Placental pericyte (primary cell): ENCODE data around the gene HAGH. TPM values are rescaled to one million over a fixed set of nuclear protein-coding genes. Genes with fewer than 3 reads are reported as not detected.

Experiments
- total RNA-seq: library from RNA; depleted of rRNA; stranded (reverse); fragments of >200 nt; gene quantifications from 2 replicates; pipeline ENCODE4 v1.2.3, GENCODE V29; 2012

HAGH gene
- total RNA-seq = 28.1 and 56.2 TPM in 2 replicates

DNA sequence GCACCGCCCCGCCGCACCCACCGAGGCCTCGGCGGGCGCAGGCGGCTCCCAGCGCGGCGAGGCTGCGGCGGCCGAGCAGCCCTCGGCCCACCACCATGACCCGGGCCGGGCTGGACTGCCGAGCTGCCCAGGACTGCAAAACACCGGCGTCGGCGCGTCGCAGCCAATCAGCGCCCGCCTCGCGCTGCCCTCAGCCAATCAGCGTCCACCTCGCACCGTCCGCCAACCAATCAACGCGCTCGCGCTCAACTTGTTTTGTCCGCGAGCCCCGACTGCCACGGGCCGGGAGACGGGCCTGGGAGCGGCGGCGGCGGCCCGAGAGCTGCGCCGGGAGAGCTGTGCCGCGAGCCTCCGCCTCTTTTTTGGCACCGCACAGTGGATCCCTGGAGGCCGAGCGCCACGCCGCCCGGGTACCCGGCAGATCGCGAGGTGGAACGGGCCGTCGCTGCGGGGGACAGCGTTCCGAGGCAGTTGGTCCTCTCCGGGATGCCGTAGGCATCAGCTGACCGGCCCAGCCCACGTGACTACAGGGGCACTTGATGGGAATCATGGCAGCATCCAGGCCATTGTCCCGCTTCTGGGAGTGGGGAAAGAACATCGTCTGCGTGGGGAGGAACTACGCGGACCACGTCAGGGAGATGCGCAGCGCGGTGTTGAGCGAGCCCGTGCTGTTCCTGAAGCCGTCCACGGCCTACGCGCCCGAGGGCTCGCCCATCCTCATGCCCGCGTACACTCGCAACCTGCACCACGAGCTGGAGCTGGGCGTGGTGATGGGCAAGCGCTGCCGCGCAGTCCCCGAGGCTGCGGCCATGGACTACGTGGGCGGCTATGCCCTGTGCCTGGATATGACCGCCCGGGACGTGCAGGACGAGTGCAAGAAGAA lies at the start of gene HAGH, which contains the start of gene FAHD1:
Gene HAGH (minus strand): TSS at position 135 of the 883 bp plus-strand sequence. CDS start 38 bp downstream, at position 97.
Gene FAHD1 (plus strand): TSS at position 516 of the 883 bp plus-strand sequence. CDS start 33 bp downstream, at position 549.

GRCh38 chr16:1871974-1872635 lies 45.5 kb upstream of the HAGH start, which contains the start of gene MEIOB:
TSS of gene MEIOB (minus strand) at chr16:1872164. CDS start at chr16:1868175, 3,989 bp downstream.

GRCh38 chr16:1793578-1794220 lies 32.9 kb downstream of the HAGH start, which contains the start of gene IGFALS:
TSS of gene IGFALS (minus strand) at chr16:1793705. CDS start at chr16:1793652, 53 bp downstream.

DNA sequence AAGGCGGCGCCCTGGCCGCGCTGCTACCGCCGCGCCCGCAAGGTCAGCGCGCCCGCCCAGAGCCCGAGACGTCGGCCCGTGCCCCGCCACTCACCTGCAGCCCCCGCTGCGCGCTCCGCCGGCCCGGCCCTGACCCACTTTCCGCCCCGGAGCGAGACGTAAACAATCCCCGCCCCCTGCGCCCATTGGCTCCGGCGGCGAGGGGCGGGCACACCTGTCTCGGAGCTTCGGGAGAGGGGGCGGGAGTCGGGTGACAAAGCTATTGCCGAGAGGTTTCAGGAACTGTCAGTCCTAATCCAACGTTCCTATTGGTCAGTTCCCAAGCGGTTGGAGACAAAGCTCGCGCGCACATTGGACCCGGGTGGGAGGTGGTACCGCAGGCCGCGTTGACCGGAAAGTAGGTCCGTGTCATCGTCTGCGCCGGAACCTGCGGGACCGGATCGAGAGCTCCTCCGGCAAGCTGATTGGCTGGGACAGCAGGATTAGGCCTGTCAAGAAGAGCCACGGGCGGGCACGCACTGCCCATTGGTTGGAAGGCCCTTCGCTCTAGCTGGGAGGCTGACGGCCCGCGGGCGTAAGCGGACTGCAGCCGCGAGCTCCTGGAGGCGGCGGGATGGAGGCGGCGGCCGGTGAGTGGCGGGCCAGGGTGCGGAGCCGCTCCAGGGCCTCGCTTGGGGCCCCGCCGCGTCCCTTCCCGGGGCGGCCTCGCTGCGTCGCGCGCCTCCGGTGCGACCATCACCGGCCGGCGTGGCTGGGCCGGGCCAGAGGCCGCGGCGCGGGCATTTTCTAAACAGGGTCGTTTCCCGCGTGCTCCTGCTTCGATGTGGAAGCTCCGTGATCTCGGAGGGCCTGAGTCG lies 44.0 kb downstream of the HAGH start, which contains the start of the genes NUBP2 and SPSB3:
Gene NUBP2 (plus strand): TSS at position 553 of the 857 bp plus-strand sequence. CDS start 61 bp downstream, at position 614.
Gene SPSB3 (minus strand): TSS at position 164 of the 857 bp plus-strand sequence. CDS start 1,088 bp downstream, outside the sequence.

DNA sequence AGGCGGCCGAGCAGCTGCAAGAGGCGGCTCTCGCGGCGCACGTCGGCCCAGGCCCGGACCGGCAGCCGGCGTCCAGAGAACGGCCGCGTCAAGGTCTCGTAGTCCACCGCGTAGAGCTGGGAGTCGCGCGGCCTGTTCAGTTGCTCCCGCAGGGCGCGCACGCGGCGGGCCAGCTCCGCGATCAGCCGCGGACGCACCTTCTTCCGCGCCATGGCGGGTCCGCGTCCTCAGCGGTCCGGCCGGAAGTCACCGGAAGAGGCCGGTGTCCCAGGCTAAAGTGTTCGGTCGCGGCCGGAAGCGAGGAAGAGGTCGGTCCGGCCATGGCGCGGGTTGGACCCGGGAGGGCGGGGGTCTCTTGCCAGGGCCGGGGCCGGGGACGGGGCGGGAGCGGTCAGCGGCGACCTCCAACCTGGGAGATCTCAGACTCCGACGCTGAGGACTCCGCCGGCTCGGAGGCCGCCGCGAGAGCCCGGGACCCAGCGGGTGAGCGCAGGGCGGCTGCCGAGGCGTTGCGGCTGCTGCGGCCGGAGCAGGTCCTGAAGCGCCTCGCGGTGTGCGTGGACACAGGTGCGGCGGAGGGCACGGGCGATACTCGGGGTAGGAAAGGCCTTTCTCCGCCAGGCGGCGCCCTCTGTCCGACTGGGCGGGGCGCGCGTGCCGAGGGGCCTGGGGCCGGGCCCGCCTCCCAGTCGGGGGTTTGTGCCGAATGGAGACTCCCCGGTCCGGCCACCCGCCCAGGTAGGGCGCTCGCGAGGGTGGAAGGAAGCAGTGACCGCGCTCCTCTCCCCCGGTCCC lies 53.5 kb downstream of the HAGH start, which contains the start of gene MRPS34:
Gene MRPS34 (minus strand): TSS at position 227 of the 795 bp plus-strand sequence. CDS start 15 bp downstream, at position 212.

DNA sequence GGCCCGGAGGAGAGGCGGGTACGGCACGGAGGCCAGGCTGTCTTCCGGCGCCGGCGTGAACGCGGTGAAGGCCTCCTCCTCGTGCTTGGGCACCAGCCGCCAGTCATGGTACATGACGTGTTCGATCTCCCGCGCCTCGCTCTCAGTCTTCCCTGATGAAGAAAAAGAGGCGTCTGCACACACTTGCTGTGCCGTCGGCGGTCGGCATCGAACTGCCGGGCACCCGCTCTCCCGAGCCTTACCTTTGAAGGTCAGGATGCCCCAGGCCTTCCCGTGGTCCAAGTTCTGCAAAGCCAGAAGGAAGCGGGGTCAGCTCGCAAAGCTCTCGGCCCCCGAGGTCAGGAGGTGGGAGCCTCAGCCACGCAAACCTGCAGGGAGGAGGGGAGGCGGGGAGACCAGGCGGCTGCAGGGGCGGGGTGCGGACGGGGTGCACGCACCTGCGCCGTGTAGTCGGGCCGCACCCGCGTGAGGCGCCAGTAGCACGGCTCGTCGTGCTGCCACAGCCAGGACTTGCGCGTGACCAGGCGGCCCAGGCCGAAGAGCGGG lies 54.2 kb downstream of the HAGH start, which contains the start of gene EME2:
Gene EME2 (plus strand): TSS at position 449 of the 546 bp plus-strand sequence. CDS start 418 bp downstream, outside the sequence.

GRCh38 chr16:1771188-1771863 lies 55.3 kb downstream of the HAGH start, which contains the start of gene NME3:
TSS of gene NME3 (minus strand) at chr16:1771543. CDS start at chr16:1771534, 9 bp downstream.

Other genes with a start within 250 kb of the HAGH start
- gene IFT140, start 214.8 kb downstream of the HAGH start, total RNA-seq = 22.8 and 25.2 TPM in 2 replicates
- 9.8 and 16.0 TPM in 2 replicates for gene CRAMP1, start 214.5 kb downstream of the HAGH start, total RNA-seq
- gene JPT2, start 148.5 kb downstream of the HAGH start, total RNA-seq = 25.6 and 84.6 TPM in 2 replicates
- 38.7 and 65.4 TPM in 2 replicates for gene MAPK8IP3, start 120.6 kb downstream of the HAGH start, total RNA-seq
- 24.5 and 42.1 TPM in 2 replicates for gene NME3, start 55.3 kb downstream of the HAGH start, total RNA-seq
- 10.3 and 14.5 TPM in 2 replicates for gene EME2, start 54.0 kb downstream of the HAGH start, total RNA-seq
- 57.6 and 82.5 TPM in 2 replicates for gene MRPS34, start 53.7 kb downstream of the HAGH start, total RNA-seq
- gene SPSB3, start 44.3 kb downstream of the HAGH start, total RNA-seq = 32.2 and 38.1 TPM in 2 replicates
- 78.1 and 96.1 TPM in 2 replicates for gene NUBP2, start 43.9 kb downstream of the HAGH start, total RNA-seq
- gene IGFALS, start 33.1 kb downstream of the HAGH start, total RNA-seq = under 0.01 TPM in 2 replicates
- gene FAHD1, start 381 bp upstream of the HAGH start, total RNA-seq = 66.3 and 77.3 TPM in 2 replicates
- gene MEIOB, start 45.3 kb upstream of the HAGH start, total RNA-seq = not detected in 2 replicates
- not detected in 2 replicates for gene HS3ST6, start 91.6 kb upstream of the HAGH start, total RNA-seq
- gene MSRB1, start 116.4 kb upstream of the HAGH start, total RNA-seq = 13.3 and 15.3 TPM in 2 replicates
- not detected in 2 replicates for gene RPL3L, start 127.9 kb upstream of the HAGH start, total RNA-seq
- gene NDUFB10, start 132.7 kb upstream of the HAGH start, total RNA-seq = 103 and 191 TPM in 2 replicates
- gene RPS2, start 138.0 kb upstream of the HAGH start, total RNA-seq = 1,155 and 3,788 TPM in 2 replicates
- 0.43 TPM in 1 of 2 replicates, not detected in the other for gene RNF151, start 140.0 kb upstream of the HAGH start, total RNA-seq
- 49.8 and 57.6 TPM in 2 replicates for gene TBL3, start 145.2 kb upstream of the HAGH start, total RNA-seq
- 0.44 TPM in 1 of 2 replicates, not detected in the other for gene NOXO1, start 154.6 kb upstream of the HAGH start, total RNA-seq
- 14.6 and 15.3 TPM in 2 replicates for gene GFER, start 157.4 kb upstream of the HAGH start, total RNA-seq
- gene SYNGR3, start 163.1 kb upstream of the HAGH start, total RNA-seq = 0.86 and 5.7 TPM in 2 replicates
- gene ZNF598, start 183.0 kb upstream of the HAGH start, total RNA-seq = 39.2 and 54.9 TPM in 2 replicates
- gene NPW, start 193.0 kb upstream of the HAGH start, total RNA-seq = 0.22 and 1.0 TPM in 2 replicates
- 53.2 and 107 TPM in 2 replicates for gene NHERF2, start 200.1 kb upstream of the HAGH start, total RNA-seq
- gene NTHL1, start 221.0 kb upstream of the HAGH start, total RNA-seq = 17.3 and 33.6 TPM in 2 replicates
- gene TSC2, start 221.2 kb upstream of the HAGH start, total RNA-seq = 70.2 and 86.8 TPM in 2 replicates